Peyer's patch (tissue), 4 donors: Measurements from ENCODE around the gene TDRD12. TPM values are rescaled to one million over a fixed set of nuclear protein-coding genes. Genes with fewer than 3 reads are reported as not detected.
A peak's percentile ranks its signal among the peaks of the same experiment; 100 is the strongest.
"Not testable (repeated sequence)": the region's sequence is repeated elsewhere in the genome, so short reads cannot be mapped to it uniquely, and the experiment has no call there.

Experiments used
- DNase-seq, 3 donors: peaks; one replicate each; pipeline ENCODE4 v3.0.0-alpha.2; 2017 to 2019
- H3K27ac ChIP-seq, 4 donors: fragments of 200-600 bp; sonication (generic); one replicate each; pipeline ENCODE4 v1.5.1; 2016 to 2019
- H3K27me3 ChIP-seq, 2 donors: fragments of 200-600 bp; sonication (generic); one replicate each; pipeline ENCODE4 v1.5.1; 2019
- H3K36me3 ChIP-seq, 3 donors: fragments of 200-600 bp; sonication (generic); one replicate each; pipeline ENCODE4 v1.5.1; 2016 to 2019
- H3K4me1 ChIP-seq, 4 donors: fragments of 200-600 bp; sonication (generic); one replicate each; pipeline ENCODE4 v1.5.1; 2016 to 2019
- H3K4me3 ChIP-seq, 4 donors: fragments of 200-600 bp; sonication (generic); 1 replicate in 3 of 4; 2 replicates in 1 of 4; pipeline ENCODE4 v1.5.1; 2016 to 2019; ENCODE audit warnings: mild to moderate bottlenecking in 1 of 4
- H3K9me3 ChIP-seq, 4 donors: fragments of 200-600 bp; sonication (generic); one replicate each; pipeline ENCODE4 v1.5.1; 2016 to 2019; ENCODE audit warnings: mild to moderate bottlenecking in 1 of 4
- CTCF ChIP-seq, 6 experiments: fragments of 450-650 bp in 4 of 6; fragments of 200-600 bp in 2 of 6; sonication (generic) in 1 of 6; IDR thresholded peaks; one replicate each; pipeline ENCODE4 v1.5.1; 2017 to 2019; ENCODE audit warnings: antibody characterized with exemption in 6 of 6, mild to moderate bottlenecking in 3 of 6, moderate library complexity in 1 of 6
- POLR2A ChIP-seq, 2 donors: fragments of 450-650 bp; IDR thresholded peaks; one replicate each; pipeline ENCODE4 v1.5.1; 2017; ENCODE audit warnings: antibody characterized with exemption in 2 of 2, mild to moderate bottlenecking in 2 of 2, moderate library complexity in 2 of 2
- total RNA-seq, 4 donors: library from RNA; depleted of rRNA; stranded (reverse); fragments of >200 nt; gene quantifications; one replicate each; pipeline ENCODE4 v1.1.0, GENCODE V29; 2016

TDRD12 gene
- total RNA-seq, 4 donors from 2014 or later = 1.7 TPM; not detected in 3

- TF ChIP-seq CTCF (IDR thresholded peaks at IDR 0.05) (no peak), POLR2A (IDR thresholded peaks at IDR 0.05) (peak; percentile 74 to 79)
- Histone ChIP-seq H3K4me1 (peaks cover 4 to 45% (median 9%) of the 10 kb centered on the region in 4 donors), H3K27me3 (no peaks in the 10 kb centered on the region), H3K36me3 (peaks cover 0 to 5% (median 0%) of the 10 kb centered on the region in 3 donors), H3K9me3 (no peaks in the 10 kb centered on the region), H3K4me3 (peak within 1 kb of the TSS; percentile 56 to 90 (median 81)), H3K27ac (peak within 1 kb of the TSS; percentile 67 to 90 (median 87))
- DNase-seq = peak; percentile 80 to 94 (median 91)
These were observed 28.1 kb upstream of the TDRD12 start, which contains the start of gene NUDT19 for GRCh38 chr19:32691291-32691951. NUDT19 (plus strand) TSS chr19:32691821; CDS start chr19:32691961, 140 bp downstream.

GRCh38 chr19:32691952-32692726 is 27.4 kb upstream of the TDRD12 start:
- Histone ChIP-seq H3K27ac (peak overlapping the region; percentile 67 to 90 (median 87)), H3K27me3 (no peaks in the 10 kb centered on the region), H3K9me3 (no peaks in the 10 kb centered on the region), H3K36me3 (peaks cover 0 to 5% (median 0%) of the 10 kb centered on the region in 3 donors), H3K4me3 (peak overlapping the region; percentile 56 to 90 (median 81)), H3K4me1 (peaks cover 4 to 49% (median 9%) of the 10 kb centered on the region in 4 donors)
- DNase-seq = peak; percentile 47 to 78 (median 74)
- TF ChIP-seq POLR2A (IDR thresholded peaks at IDR 0.05) (no peak), CTCF (IDR thresholded peaks at IDR 0.05) (no peak)

- peaks cover 0 to 5% (median 0%) of the 10 kb centered on the region in 3 donors for H3K36me3 ChIP-seq
- no peak for DNase-seq
- H3K9me3 ChIP-seq = no peaks in the 10 kb centered on the region
- peak overlapping the region; percentile 67 to 90 (median 87) for H3K27ac ChIP-seq
- H3K4me3 ChIP-seq = peak overlapping the region; percentile 56 to 90 (median 81)
- no peaks in the 10 kb centered on the region for H3K27me3 ChIP-seq
- H3K4me1 ChIP-seq = peaks cover 4 to 53% (median 9%) of the 10 kb centered on the region in 4 donors
- TF ChIP-seq CTCF (IDR thresholded peaks at IDR 0.05) (no peak), POLR2A (IDR thresholded peaks at IDR 0.05) (no peak)
These were observed 26.9 kb upstream of the TDRD12 start for GRCh38 chr19:32692727-32693061.

GRCh38 chr19:32693151-32694108 is 26.1 kb upstream of the TDRD12 start:
- peak in 1 of 3 donors; percentile 59 for DNase-seq
- H3K27ac ChIP-seq = peak overlapping the region in 2 of 4 donors; percentile 40 to 84
- not testable (repeated sequence) for H3K9me3 ChIP-seq, H3K27me3 ChIP-seq, H3K36me3 ChIP-seq
- peak overlapping the region; percentile 56 to 90 (median 81) for H3K4me3 ChIP-seq
- H3K4me1 ChIP-seq = peaks cover 4 to 53% (median 9%) of the 10 kb centered on the region in 4 donors

- not testable (repeated sequence) for H3K9me3 ChIP-seq, H3K27me3 ChIP-seq, DNase-seq
- peak overlapping the region in 1 of 4 donors; percentile 40 for H3K27ac ChIP-seq
- H3K36me3 ChIP-seq = peaks cover 0 to 16% (median 0%) of the 10 kb centered on the region in 3 donors
- H3K4me1 ChIP-seq = peaks cover 4 to 53% (median 9%) of the 10 kb centered on the region in 4 donors
- H3K4me3 ChIP-seq = peak overlapping the region in 2 of 4 donors; percentile 86 to 90
These were observed 25.3 kb upstream of the TDRD12 start for GRCh38 chr19:32694316-32694715.

GRCh38 chr19:32694851-32695250 is 24.7 kb upstream of the TDRD12 start:
- Histone ChIP-seq H3K36me3 (peaks cover 0 to 22% (median 0%) of the 10 kb centered on the region in 3 donors), H3K4me3 (peak overlapping the region in 1 of 4 donors; percentile 86), H3K4me1 (peaks cover 4 to 53% (median 9%) of the 10 kb centered on the region in 4 donors)
- not testable (repeated sequence) for DNase-seq, H3K27me3 ChIP-seq, H3K9me3 ChIP-seq, H3K27ac ChIP-seq

- H3K27me3 ChIP-seq, H3K4me3 ChIP-seq, H3K9me3 ChIP-seq, H3K27ac ChIP-seq, DNase-seq: not testable (repeated sequence)
- peaks cover 0 to 28% (median 0%) of the 10 kb centered on the region in 3 donors for H3K36me3 ChIP-seq
- H3K4me1 ChIP-seq = peaks cover 4 to 50% (median 9%) of the 10 kb centered on the region in 4 donors
These were observed 24.1 kb upstream of the TDRD12 start for GRCh38 chr19:32695506-32695905.

GRCh38 chr19:32696771-32697170 is 22.8 kb upstream of the TDRD12 start:
- H3K4me1 ChIP-seq = peaks cover 0 to 44% (median 9%) of the 10 kb centered on the region in 4 donors
- DNase-seq = peak in 1 of 3 donors; percentile 77

GRCh38 chr19:32700129-32700528 is 19.4 kb upstream of the TDRD12 start:
- not testable (repeated sequence) for H3K27me3 ChIP-seq, DNase-seq, H3K27ac ChIP-seq, H3K4me3 ChIP-seq
- H3K36me3 ChIP-seq = peaks cover 0 to 39% (median 0%) of the 10 kb centered on the region in 3 donors
- peaks cover 0 to 11% (median 4%) of the 10 kb centered on the region in 4 donors for H3K9me3 ChIP-seq
- peaks cover 0 to 21% (median 0%) of the 10 kb centered on the region in 4 donors for H3K4me1 ChIP-seq

More at GRCh38 chr19:32696771-32697170, 22.8 kb upstream of the TDRD12 start:
- H3K27me3 ChIP-seq, H3K9me3 ChIP-seq, H3K4me3 ChIP-seq: not testable (repeated sequence)
- Histone ChIP-seq H3K27ac (peak overlapping the region in 2 of 4 donors; percentile 13 to 77), H3K36me3 (peaks cover 0 to 30% (median 0%) of the 10 kb centered on the region in 3 donors)
